Parathyroid adenoma (tissue), 2 donors: ENCODE measurements around the gene C16orf54.

Experiments
- H2AFZ ChIP-seq: fragments of 300-600 bp; sonication (generic); one replicate; pipeline ENCODE4 v1.7.0; 2017; ENCODE audit warnings: antibody characterized with exemption, mild to moderate bottlenecking
- H3K27ac ChIP-seq: fragments of 300-600 bp; sonication (generic); one replicate; pipeline ENCODE4 v1.7.0; 2017
- H3K27me3 ChIP-seq: fragments of 300-600 bp; sonication (generic); one replicate; pipeline ENCODE4 v1.7.0; 2017; ENCODE audit warnings: low read length; ENCODE audit not compliant: control insufficient read depth, insufficient read depth
- H3K36me3 ChIP-seq: fragments of 300-600 bp; sonication (generic); one replicate; pipeline ENCODE4 v1.7.0; 2017; ENCODE audit warnings: low read length; ENCODE audit not compliant: control insufficient read depth, insufficient read depth
- H3K4me1 ChIP-seq: fragments of 300-600 bp; sonication (generic); one replicate; pipeline ENCODE4 v1.7.0; 2017; ENCODE audit warnings: control low read depth
- H3K4me2 ChIP-seq: fragments of 300-600 bp; sonication (generic); one replicate; pipeline ENCODE4 v1.7.0; 2017; ENCODE audit warnings: low read length
- H3K4me3 ChIP-seq: fragments of 300-600 bp; sonication (generic); one replicate; pipeline ENCODE4 v1.7.0; 2017; ENCODE audit warnings: low read depth, low read length
- H3K79me2 ChIP-seq: fragments of 300-600 bp; sonication (generic); one replicate; pipeline ENCODE4 v1.7.0; 2017; ENCODE audit warnings: control low read depth
- H3K9ac ChIP-seq: fragments of 300-600 bp; sonication (generic); one replicate; pipeline ENCODE4 v1.7.0; 2017; ENCODE audit warnings: mild to moderate bottlenecking
- H3K9me3 ChIP-seq: fragments of 300-600 bp; sonication (generic); one replicate; pipeline ENCODE4 v1.7.0; 2017; ENCODE audit warnings: low read length; ENCODE audit not compliant: control insufficient read depth
- CTCF ChIP-seq: fragments of 300-600 bp; sonication (generic); IDR thresholded peaks from one replicate; pipeline ENCODE4 v1.7.0; 2017; ENCODE audit warnings: antibody characterized with exemption, mild to moderate bottlenecking
- donor health status: primary hyperparathyroidism.

Gene C16orf54

DNA sequence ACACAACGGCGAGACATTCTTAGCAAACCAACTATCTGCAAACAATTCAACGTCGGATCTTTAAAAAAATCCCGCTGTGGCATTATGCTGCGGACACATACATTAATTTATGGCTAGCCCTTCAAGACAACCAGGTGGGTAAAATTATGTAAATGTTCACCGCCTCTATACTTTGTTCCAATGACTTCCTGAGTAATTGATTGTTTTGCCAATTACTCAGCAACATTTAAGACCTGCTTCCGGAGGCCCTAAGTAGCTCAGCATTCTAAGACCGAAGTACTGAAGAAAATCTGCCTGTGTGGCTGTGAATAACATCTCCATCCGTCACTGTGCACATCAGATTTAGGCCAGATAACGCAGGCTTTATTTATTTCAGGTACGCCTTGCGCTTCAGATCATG lies 43.5 kb downstream of the C16orf54 start:
- Histone ChIP-seq H3K36me3 (no peaks in the 10 kb centered on the region), H3K4me1 (no peaks in the 10 kb centered on the region), H2AFZ (no peak overlapping the region), H3K27ac (no peak overlapping the region), H3K4me2 (no peak overlapping the region), H3K27me3 (no peaks in the 10 kb centered on the region), H3K9ac (no peak overlapping the region), H3K9me3 (no peaks in the 10 kb centered on the region), H3K4me3 (no peak overlapping the region), H3K79me2 (no peaks in the 10 kb centered on the region)
- TF ChIP-seq CTCF: no peak

GRCh38 chr16:29701214-29701555 lies 44.6 kb downstream of the C16orf54 start:
- H3K27ac ChIP-seq: no peak overlapping the region

DNA sequence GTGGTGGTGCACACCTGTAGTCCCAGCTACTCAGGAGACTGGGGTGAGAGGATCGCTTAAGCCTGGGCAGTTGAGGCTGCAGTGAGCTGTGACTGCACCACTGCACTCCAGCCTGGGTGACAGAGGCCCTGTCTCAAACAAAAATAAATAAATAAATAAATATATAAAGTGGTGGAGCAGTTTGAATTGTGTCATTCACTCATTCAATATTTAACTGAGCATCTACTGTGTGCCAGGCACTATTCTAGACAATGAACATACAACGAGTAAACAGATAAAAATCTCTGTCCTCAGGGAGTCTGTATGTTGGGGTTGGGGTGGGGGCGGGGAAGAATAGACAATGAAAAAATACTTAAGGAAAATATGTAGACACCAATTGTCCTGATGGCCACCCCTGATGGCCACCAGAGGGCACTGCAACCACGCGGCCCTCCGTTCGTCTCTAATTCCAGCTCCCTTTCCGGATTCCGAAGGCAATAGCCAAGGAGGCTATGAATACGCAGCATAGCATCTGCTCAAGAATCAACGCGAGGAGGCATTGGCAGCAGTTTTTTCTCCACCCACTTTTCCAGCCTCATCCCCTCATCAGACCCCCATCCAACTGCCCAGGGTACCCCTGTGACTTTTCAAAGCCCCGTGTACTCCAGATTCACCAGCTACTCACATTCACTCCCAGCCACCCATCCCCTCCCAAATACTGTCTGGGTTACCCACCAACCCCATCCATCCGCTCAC lies 45.4 kb downstream of the C16orf54 start:
- Histone ChIP-seq H3K9ac (no peak overlapping the region), H3K9me3 (no peaks in the 10 kb centered on the region), H3K27ac (no peak overlapping the region), H3K4me1 (no peaks in the 10 kb centered on the region), H3K79me2 (no peaks in the 10 kb centered on the region), H3K36me3 (no peaks in the 10 kb centered on the region), H3K27me3 (no peaks in the 10 kb centered on the region), H2AFZ (peak overlapping the region; percentile 48), H3K4me2 (no peak overlapping the region), H3K4me3 (no peak overlapping the region)
- peak; percentile 94 for TF ChIP-seq CTCF

More at GRCh38 chr16:29701214-29701555, 44.6 kb downstream of the C16orf54 start:
- no peaks in the 10 kb centered on the region for H3K27me3 ChIP-seq
- no peak overlapping the region for H3K4me3 ChIP-seq
- H3K79me2 ChIP-seq: no peaks in the 10 kb centered on the region
- H3K4me2 ChIP-seq: no peak overlapping the region
- no peaks in the 10 kb centered on the region for H3K36me3 ChIP-seq
- no peaks in the 10 kb centered on the region for H3K4me1 ChIP-seq
- no peaks in the 10 kb centered on the region for H3K9me3 ChIP-seq
- no peak overlapping the region for H2AFZ ChIP-seq
- no peak overlapping the region for H3K9ac ChIP-seq
- TF ChIP-seq CTCF: no peak

GRCh38 chr16:29699324-29700219 lies 46.2 kb downstream of the C16orf54 start:
- H3K4me1 ChIP-seq: no peaks in the 10 kb centered on the region

More at GRCh38 chr16:29699324-29700219, 46.2 kb downstream of the C16orf54 start:
- Histone ChIP-seq H3K27ac (no peak overlapping the region), H3K4me2 (no peak overlapping the region), H3K9ac (no peak overlapping the region), H3K27me3 (no peaks in the 10 kb centered on the region), H3K79me2 (no peaks in the 10 kb centered on the region), H3K36me3 (no peaks in the 10 kb centered on the region), H3K4me3 (no peak overlapping the region), H3K9me3 (no peaks in the 10 kb centered on the region), H2AFZ (no peak overlapping the region)
- no peak for TF ChIP-seq CTCF
